Peyer's patch (tissue), 4 donors: ENCODE results near the gene C6. TPM values are rescaled to one million over a fixed set of nuclear protein-coding genes. Genes with fewer than 3 reads are reported as not detected.

Experiments used
- DNase-seq, 3 donors: peaks; one replicate each; pipeline ENCODE4 v3.0.0-alpha.2; 2017 to 2019
- H3K27ac ChIP-seq, 4 donors: fragments of 200-600 bp; sonication (generic); one replicate each; pipeline ENCODE4 v1.5.1; 2016 to 2019
- H3K27me3 ChIP-seq, 2 donors: fragments of 200-600 bp; sonication (generic); one replicate each; pipeline ENCODE4 v1.5.1; 2019
- H3K36me3 ChIP-seq, 3 donors: fragments of 200-600 bp; sonication (generic); one replicate each; pipeline ENCODE4 v1.5.1; 2016 to 2019
- H3K4me1 ChIP-seq, 4 donors: fragments of 200-600 bp; sonication (generic); one replicate each; pipeline ENCODE4 v1.5.1; 2016 to 2019
- H3K4me3 ChIP-seq, 4 donors: fragments of 200-600 bp; sonication (generic); 1 replicate in 3 of 4; 2 replicates in 1 of 4; pipeline ENCODE4 v1.5.1; 2016 to 2019; ENCODE audit warnings: mild to moderate bottlenecking in 1 of 4
- H3K9me3 ChIP-seq, 4 donors: fragments of 200-600 bp; sonication (generic); one replicate each; pipeline ENCODE4 v1.5.1; 2016 to 2019; ENCODE audit warnings: mild to moderate bottlenecking in 1 of 4
- POLR2A ChIP-seq, 2 donors: fragments of 450-650 bp; IDR thresholded peaks; one replicate each; pipeline ENCODE4 v1.5.1; 2017; ENCODE audit warnings: antibody characterized with exemption in 2 of 2, mild to moderate bottlenecking in 2 of 2, moderate library complexity in 2 of 2
- total RNA-seq, 4 donors: library from RNA; depleted of rRNA; stranded (reverse); fragments of >200 nt; gene quantifications; one replicate each; pipeline ENCODE4 v1.1.0, GENCODE V29; 2016
- TF ChIP-seq, protein P1 (sequence below), 6 experiments: fragments of 450-650 bp in 4 of 6; fragments of 200-600 bp in 2 of 6; sonication (generic) in 1 of 6; IDR thresholded peaks; one replicate each; pipeline ENCODE4 v1.5.1; 2017 to 2019; ENCODE audit warnings: antibody characterized with exemption in 6 of 6, mild to moderate bottlenecking in 3 of 6, moderate library complexity in 1 of 6

C6 gene
- 1 to 10 TPM in 3 of 4 donors, not detected in 1; 1.5 to 4.2 (median 2.8) TPM for total RNA-seq

DNA sequence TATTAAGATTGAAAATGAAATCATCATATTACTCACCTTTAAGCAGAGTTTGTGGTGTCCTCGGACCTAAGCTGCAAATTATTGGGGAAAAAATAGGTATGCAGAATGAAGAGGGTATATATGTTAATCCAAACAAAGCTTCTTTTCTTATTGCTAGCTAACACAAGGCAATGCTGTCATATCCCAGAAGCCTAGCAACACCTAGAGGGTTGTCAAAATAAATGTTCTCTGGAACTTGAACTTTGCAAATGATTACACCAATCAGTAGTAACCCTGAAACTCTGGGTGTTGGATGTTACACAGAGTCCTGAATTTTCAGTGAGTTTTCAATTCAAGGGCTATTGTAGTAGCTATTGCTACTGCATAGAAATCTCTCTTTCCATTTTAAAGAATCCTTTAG, at the start of gene C6:
Gene C6 (minus strand): TSS at position 193 of the 400 bp plus-strand sequence. CDS start 10,302 bp downstream, outside the sequence.
- Histone ChIP-seq H3K4me3 (no peak within 1 kb of the TSS), H3K9me3 (no peaks in the 10 kb centered on the region), H3K27me3 (no peaks in the 10 kb centered on the region), H3K27ac (no peak within 1 kb of the TSS), H3K4me1 (no peaks in the 10 kb centered on the region), H3K36me3 (no peaks in the 10 kb centered on the region)
- no peak for DNase-seq
- TF ChIP-seq, protein P1, sequence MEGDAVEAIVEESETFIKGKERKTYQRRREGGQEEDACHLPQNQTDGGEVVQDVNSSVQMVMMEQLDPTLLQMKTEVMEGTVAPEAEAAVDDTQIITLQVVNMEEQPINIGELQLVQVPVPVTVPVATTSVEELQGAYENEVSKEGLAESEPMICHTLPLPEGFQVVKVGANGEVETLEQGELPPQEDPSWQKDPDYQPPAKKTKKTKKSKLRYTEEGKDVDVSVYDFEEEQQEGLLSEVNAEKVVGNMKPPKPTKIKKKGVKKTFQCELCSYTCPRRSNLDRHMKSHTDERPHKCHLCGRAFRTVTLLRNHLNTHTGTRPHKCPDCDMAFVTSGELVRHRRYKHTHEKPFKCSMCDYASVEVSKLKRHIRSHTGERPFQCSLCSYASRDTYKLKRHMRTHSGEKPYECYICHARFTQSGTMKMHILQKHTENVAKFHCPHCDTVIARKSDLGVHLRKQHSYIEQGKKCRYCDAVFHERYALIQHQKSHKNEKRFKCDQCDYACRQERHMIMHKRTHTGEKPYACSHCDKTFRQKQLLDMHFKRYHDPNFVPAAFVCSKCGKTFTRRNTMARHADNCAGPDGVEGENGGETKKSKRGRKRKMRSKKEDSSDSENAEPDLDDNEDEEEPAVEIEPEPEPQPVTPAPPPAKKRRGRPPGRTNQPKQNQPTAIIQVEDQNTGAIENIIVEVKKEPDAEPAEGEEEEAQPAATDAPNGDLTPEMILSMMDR (IDR thresholded peaks at IDR 0.05): no peak
- no peak for TF ChIP-seq POLR2A (IDR thresholded peaks at IDR 0.05)

DNA sequence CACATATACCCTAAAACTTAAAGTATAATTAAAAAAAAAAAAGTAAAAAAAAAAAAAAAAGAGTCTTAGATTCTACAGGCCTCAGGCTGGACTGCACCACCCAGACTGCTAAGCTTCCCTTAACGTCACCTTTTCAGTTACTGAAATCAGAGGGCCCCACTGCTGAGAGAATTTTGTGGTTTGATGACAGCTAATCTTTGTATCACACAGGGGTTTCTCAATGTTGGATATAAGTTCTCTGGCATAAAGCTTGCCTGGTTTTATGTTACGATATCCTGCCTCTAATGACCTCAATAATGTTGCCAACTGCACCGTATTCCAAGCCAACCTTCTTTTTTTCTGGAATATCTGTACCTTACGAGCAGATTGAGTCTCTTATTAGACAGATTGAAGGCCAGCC, 43.1 kb upstream of the C6 start:
- DNase-seq: no peak
- TF ChIP-seq, protein P1 (IDR thresholded peaks at IDR 0.05): no peak
- TF ChIP-seq POLR2A (IDR thresholded peaks at IDR 0.05): no peak

DNA sequence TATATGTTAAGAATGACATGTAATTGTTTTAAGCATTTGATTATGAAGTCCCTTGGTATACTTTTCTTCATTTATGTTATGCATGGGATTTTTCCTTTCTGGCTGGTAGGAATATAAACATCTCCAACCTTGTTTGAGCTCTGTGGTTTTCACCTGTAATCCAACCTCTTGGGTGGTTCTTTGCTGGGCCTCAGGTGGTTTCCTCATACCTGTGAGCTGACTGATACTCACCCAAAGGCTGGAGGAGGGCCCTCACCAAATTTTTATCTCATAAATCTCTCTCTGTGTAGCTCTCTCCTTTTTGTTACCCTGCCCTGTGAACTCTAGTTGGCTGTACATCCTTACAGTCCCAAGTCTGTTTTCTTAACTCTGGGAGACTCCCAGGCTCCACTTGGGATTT, 39.8 kb upstream of the C6 start:
- Histone ChIP-seq H3K9me3 (no peaks in the 10 kb centered on the region), H3K4me3 (no peak overlapping the region), H3K27me3 (no peaks in the 10 kb centered on the region), H3K36me3 (no peaks in the 10 kb centered on the region), H3K4me1 (no peaks in the 10 kb centered on the region), H3K27ac (no peak overlapping the region)
- TF ChIP-seq POLR2A (IDR thresholded peaks at IDR 0.05): no peak
- no peak for DNase-seq

More for the DNA sequence above, 43.1 kb upstream of the C6 start:
- Histone ChIP-seq H3K9me3 (no peaks in the 10 kb centered on the region), H3K27ac (no peak overlapping the region), H3K36me3 (no peaks in the 10 kb centered on the region), H3K4me1 (no peaks in the 10 kb centered on the region), H3K4me3 (no peak overlapping the region), H3K27me3 (no peaks in the 10 kb centered on the region)

DNA sequence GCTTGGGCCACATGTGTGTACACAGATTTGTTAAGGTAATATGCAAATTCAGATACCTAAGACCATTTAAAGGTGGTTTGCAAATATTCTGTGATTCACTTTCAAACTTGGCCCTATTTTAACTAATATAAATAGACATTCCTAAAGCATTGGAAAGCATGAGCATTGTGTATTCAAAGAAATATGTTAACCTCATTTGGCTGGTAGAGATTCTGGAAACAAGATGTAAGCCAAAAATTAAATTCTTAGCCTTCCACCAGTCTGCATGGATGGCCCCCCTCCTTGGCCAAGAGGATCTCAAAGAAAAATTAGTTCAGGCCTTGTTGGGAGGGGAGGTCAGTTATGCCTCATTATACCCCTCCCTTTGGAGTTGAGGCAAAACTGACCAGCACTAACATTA, 38.7 kb upstream of the C6 start:
- no peaks in the 10 kb centered on the region for H3K4me1 ChIP-seq
- H3K9me3 ChIP-seq: no peaks in the 10 kb centered on the region
- no peaks in the 10 kb centered on the region for H3K36me3 ChIP-seq
- TF ChIP-seq POLR2A (IDR thresholded peaks at IDR 0.05): no peak
- TF ChIP-seq, protein P1 (IDR thresholded peaks at IDR 0.05): no peak
- H3K4me3 ChIP-seq: no peak overlapping the region
- H3K27ac ChIP-seq: no peak overlapping the region
- DNase-seq: no peak
- no peaks in the 10 kb centered on the region for H3K27me3 ChIP-seq

DNA sequence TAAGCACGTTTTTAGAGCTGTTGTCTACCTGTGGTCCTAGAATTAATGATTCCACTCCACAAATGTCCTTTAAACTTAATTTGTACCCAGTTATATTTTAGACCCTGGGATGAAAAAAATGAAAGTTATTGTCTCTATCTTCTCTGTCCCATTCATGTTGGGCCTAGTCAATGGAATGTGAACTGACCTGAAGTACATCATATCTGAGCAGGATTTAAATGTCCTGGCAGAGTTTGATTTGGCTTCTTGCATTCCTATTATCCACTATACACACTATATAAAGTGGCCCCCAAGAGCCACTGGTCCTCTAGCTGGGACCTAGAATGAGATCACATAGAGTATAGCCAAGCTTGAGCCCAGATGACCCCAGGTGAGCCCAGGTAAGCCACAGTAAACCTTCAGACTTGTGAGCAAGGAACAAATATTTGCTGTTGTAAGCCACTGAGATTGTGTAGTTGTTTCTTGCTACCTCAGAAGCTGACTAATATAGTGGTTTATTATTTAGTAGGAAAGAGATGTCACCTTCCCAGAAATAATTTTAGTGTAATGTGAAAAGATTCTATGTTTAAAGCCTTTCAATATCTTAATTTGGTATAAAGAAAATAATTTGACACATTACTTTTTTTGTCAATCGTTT, 37.1 kb upstream of the C6 start:
- H3K36me3 ChIP-seq: no peaks in the 10 kb centered on the region
- no peaks in the 10 kb centered on the region for H3K4me1 ChIP-seq
- H3K9me3 ChIP-seq: no peaks in the 10 kb centered on the region
- no peak for TF ChIP-seq POLR2A (IDR thresholded peaks at IDR 0.05)
- TF ChIP-seq, protein P1 (IDR thresholded peaks at IDR 0.05): no peak
- no peak overlapping the region for H3K4me3 ChIP-seq
- H3K27me3 ChIP-seq: no peaks in the 10 kb centered on the region
- DNase-seq: no peak
- H3K27ac ChIP-seq: no peak overlapping the region

DNA sequence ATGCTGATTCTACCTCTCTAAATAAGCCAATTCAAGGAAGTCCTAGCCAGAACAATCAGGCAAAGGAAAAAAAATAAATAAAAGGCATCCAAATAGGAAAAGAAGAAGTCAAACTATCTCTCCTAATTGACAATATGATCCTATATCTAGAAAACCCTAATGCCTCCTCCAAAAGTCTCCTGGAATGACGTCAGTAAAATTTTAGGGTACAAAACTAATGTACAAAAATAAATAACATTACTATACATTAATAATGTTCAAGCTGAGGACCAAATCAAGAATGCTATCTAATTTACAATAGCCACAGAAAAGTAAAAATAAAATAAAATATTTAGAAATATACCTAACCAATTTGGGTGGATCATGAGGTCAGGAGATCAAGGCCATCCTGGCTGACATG, 33.8 kb upstream of the C6 start:
- H3K4me1 ChIP-seq: no peaks in the 10 kb centered on the region
- H3K36me3 ChIP-seq: no peaks in the 10 kb centered on the region
- no peaks in the 10 kb centered on the region for H3K27me3 ChIP-seq
- H3K27ac ChIP-seq: no peak overlapping the region
- TF ChIP-seq, protein P1 (IDR thresholded peaks at IDR 0.05): no peak
- TF ChIP-seq POLR2A (IDR thresholded peaks at IDR 0.05): no peak
- DNase-seq: no peak
- H3K9me3 ChIP-seq: no peaks in the 10 kb centered on the region
- no peak overlapping the region for H3K4me3 ChIP-seq
